Trophoblast cell (in vitro differentiated cells and primary cell): Measurements from ENCODE around the gene PTCHD1.
A peak's percentile ranks its signal among the peaks of the same experiment; 100 is the strongest.

Source experiments
- DNase-seq, 2 donors: peaks; one replicate each; pipeline ENCODE4 v3.0.0-alpha.2; 2016
- H2AFZ ChIP-seq: 2 replicates; pipeline ENCODE4 v1.6.1; 2013; ENCODE audit warnings: low read length, moderate library complexity, mild to moderate bottlenecking; ENCODE audit not compliant: insufficient read depth, poor library complexity
- H2AK5ac ChIP-seq: 2 replicates; pipeline ENCODE4 v1.6.1; 2013; ENCODE audit warnings: mild to moderate bottlenecking, low read length
- H2BK120ac ChIP-seq: 2 replicates; pipeline ENCODE4 v1.6.1; 2013; ENCODE audit warnings: low read length, mild to moderate bottlenecking, moderate library complexity; ENCODE audit not compliant: insufficient read depth, poor library complexity
- H2BK12ac ChIP-seq: 2 replicates; pipeline ENCODE4 v1.6.1; 2013; ENCODE audit warnings: mild to moderate bottlenecking, low read length, moderate library complexity
- H2BK5ac ChIP-seq: 2 replicates; pipeline ENCODE4 v1.6.1; 2013; ENCODE audit warnings: low read length, low read depth, moderate library complexity, mild to moderate bottlenecking; ENCODE audit not compliant: poor library complexity
- H3K14ac ChIP-seq: 2 replicates; pipeline ENCODE4 v1.6.1; 2013; ENCODE audit warnings: mild to moderate bottlenecking, low read length
- H3K18ac ChIP-seq: 2 replicates; pipeline ENCODE4 v1.6.1; 2013; ENCODE audit warnings: mild to moderate bottlenecking, low read length
- H3K23ac ChIP-seq: 2 replicates; pipeline ENCODE4 v1.6.1; 2013; ENCODE audit warnings: low read length
- H3K27ac ChIP-seq: 2 replicates; pipeline ENCODE4 v1.5.1; 2013; ENCODE audit warnings: low read depth, mild to moderate bottlenecking, inconsistent platforms, low read length, moderate library complexity
- H3K27me3 ChIP-seq: 2 replicates; pipeline ENCODE4 v1.6.1; 2013; ENCODE audit warnings: inconsistent platforms, mild to moderate bottlenecking, low read length, moderate library complexity; ENCODE audit not compliant: insufficient read depth
- H3K36me3 ChIP-seq, 2 experiments: 1 replicate in 1 of 2; 2 replicates in 1 of 2; pipeline ENCODE4 v1.6.1; 2013; ENCODE audit warnings: low read length in 2 of 2, mild to moderate bottlenecking in 2 of 2, moderate library complexity in 1 of 2; ENCODE audit not compliant: insufficient read depth in 2 of 2, control insufficient read depth in 1 of 2
- H3K4ac ChIP-seq: 2 replicates; pipeline ENCODE4 v1.6.1; 2013; ENCODE audit warnings: low read depth, mild to moderate bottlenecking, low read length, moderate library complexity
- H3K4me1 ChIP-seq, 2 experiments: 1 replicate in 1 of 2; 2 replicates in 1 of 2; pipeline ENCODE4 v1.6.1; 2013; ENCODE audit warnings: low read length in 2 of 2, mild to moderate bottlenecking in 2 of 2, moderate library complexity in 1 of 2; ENCODE audit not compliant: insufficient read depth in 2 of 2, control insufficient read depth in 1 of 2
- H3K4me2 ChIP-seq: 2 replicates; pipeline ENCODE4 v1.6.1; 2013; ENCODE audit warnings: inconsistent platforms, mild to moderate bottlenecking, low read length, moderate library complexity
- H3K4me3 ChIP-seq: 2 replicates; pipeline ENCODE4 v1.5.1; 2013; ENCODE audit warnings: mild to moderate bottlenecking, low read depth, low read length, inconsistent platforms
- H3K79me1 ChIP-seq: one replicate; pipeline ENCODE4 v1.6.1; 2013; ENCODE audit warnings: low read length
- H3K79me2 ChIP-seq: 2 replicates; pipeline ENCODE4 v1.6.1; 2013; ENCODE audit warnings: low read length, mild to moderate bottlenecking; ENCODE audit not compliant: control insufficient read depth, insufficient read depth, poor library complexity
- H3K9ac ChIP-seq: 2 replicates; pipeline ENCODE4 v1.6.1; 2013; ENCODE audit warnings: mild to moderate bottlenecking, low read length
- H3K9me3 ChIP-seq: 2 replicates; pipeline ENCODE4 v1.6.1; 2013; ENCODE audit warnings: low read depth, mild to moderate bottlenecking, control low read depth, inconsistent platforms, low read length; ENCODE audit not compliant: insufficient read depth
- H4K12ac ChIP-seq: 2 replicates; pipeline ENCODE4 v1.6.1; 2013; ENCODE audit warnings: low read depth, mild to moderate bottlenecking, low read length, moderate library complexity
- H4K8ac ChIP-seq: 2 replicates; pipeline ENCODE4 v1.6.1; 2013; ENCODE audit warnings: low read depth, mild to moderate bottlenecking, low read length, moderate library complexity
- H4K91ac ChIP-seq: one replicate; pipeline ENCODE4 v1.6.1; 2013; ENCODE audit warnings: low read depth, mild to moderate bottlenecking, low read length, moderate library complexity
- WGBS: extraction: QIAGEN DNeasy Blood & Tissue Kit; methylation state at CpG from one replicate; pipeline ENCODE4 v1.1.7; 2013; ENCODE audit warnings: missing lambda C conversion rate; ENCODE audit not compliant: insufficient read length, insufficient coverage; ENCODE audit errors: extremely low coverage; 5-methylcytosine and 5-hydroxymethylcytosine counted together

Gene PTCHD1

DNA sequence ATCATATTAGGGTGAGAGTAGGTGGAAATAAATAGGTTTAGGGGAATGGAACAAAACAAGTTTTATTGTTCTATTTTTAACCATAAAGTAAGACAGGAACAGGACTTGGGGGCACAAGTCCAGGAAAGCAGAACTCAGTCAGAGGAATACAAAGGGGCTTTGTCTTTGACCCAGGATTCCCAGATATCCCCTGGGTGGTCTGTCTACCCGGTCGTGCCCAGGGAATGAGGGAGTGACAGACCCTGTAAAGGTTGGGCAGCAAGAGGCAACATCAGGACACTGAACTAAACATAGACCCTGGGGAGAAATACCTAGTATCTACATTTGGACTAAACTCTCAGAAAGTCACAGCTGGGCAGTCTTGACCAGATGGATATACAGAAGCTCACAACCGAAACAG is 50.6 kb downstream of the PTCHD1 start:
- Histone ChIP-seq H3K9me3 (no peaks in the 10 kb centered on the region), H2BK120ac (no peak overlapping the region), H3K14ac (no peak overlapping the region), H2AK5ac (no peak overlapping the region), H3K4me1 (no peaks in the 10 kb centered on the region), H3K27me3 (no peaks in the 10 kb centered on the region), H3K9ac (no peak overlapping the region), H3K4ac (no peak overlapping the region), H2BK5ac (no peak overlapping the region), H3K23ac (no peak overlapping the region), H4K8ac (no peak overlapping the region), H3K79me1 (no peaks in the 10 kb centered on the region), H3K79me2 (no peaks in the 10 kb centered on the region), H3K4me3 (no peak overlapping the region), H3K18ac (no peak overlapping the region), H4K91ac (no peak overlapping the region), H4K12ac (no peak overlapping the region), H2BK12ac (no peak overlapping the region), H3K36me3 (no peaks in the 10 kb centered on the region), H2AFZ (no peak overlapping the region), H3K4me2 (no peak overlapping the region), H3K27ac (no peak overlapping the region)
- no peak for DNase-seq
- WGBS = no CpG with 5 or more reads among the region's 3 CpGs

DNA sequence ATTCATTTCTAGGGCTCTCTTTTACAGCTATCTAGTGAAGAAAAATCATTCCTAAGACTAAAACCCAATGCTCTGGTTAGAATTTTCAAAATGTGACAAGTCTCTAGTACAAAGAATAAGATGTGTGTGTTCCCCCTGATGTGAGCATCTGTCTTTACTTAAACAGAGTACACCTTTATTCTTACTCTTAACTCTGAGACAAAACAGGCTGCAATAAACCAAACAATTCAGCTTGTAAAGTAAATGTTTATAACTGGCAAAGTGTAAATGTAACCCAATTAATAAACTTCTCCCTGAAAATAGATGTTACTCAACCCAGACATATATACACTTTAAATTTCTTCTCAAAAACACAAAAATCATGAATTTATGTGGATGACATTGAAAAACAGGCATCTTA is 51.6 kb downstream of the PTCHD1 start:
- Histone ChIP-seq H2BK12ac (no peak overlapping the region), H3K79me1 (no peaks in the 10 kb centered on the region)

GRCh38 chrX:23386726-23387125 is 52.1 kb downstream of the PTCHD1 start:
- Histone ChIP-seq H3K14ac (no peak overlapping the region), H3K36me3 (no peaks in the 10 kb centered on the region), H3K79me2 (no peaks in the 10 kb centered on the region), H3K27ac (no peak overlapping the region), H2BK5ac (no peak overlapping the region), H3K23ac (no peak overlapping the region), H4K91ac (no peak overlapping the region), H3K4ac (no peak overlapping the region), H2BK120ac (no peak overlapping the region), H2BK12ac (no peak overlapping the region), H3K18ac (no peak overlapping the region), H3K4me2 (no peak overlapping the region), H2AK5ac (no peak overlapping the region), H3K9ac (no peak overlapping the region), H3K4me3 (no peak overlapping the region), H3K79me1 (no peaks in the 10 kb centered on the region), H3K9me3 (no peaks in the 10 kb centered on the region), H4K12ac (no peak overlapping the region), H4K8ac (no peak overlapping the region), H2AFZ (no peak overlapping the region), H3K4me1 (no peaks in the 10 kb centered on the region), H3K27me3 (no peaks in the 10 kb centered on the region)
- no CpG with 5 or more reads among the region's 5 CpGs for WGBS
- no peak for DNase-seq

More for the DNA sequence above, 51.6 kb downstream of the PTCHD1 start:
- Histone ChIP-seq H3K4ac (no peak overlapping the region), H3K23ac (no peak overlapping the region), H3K14ac (no peak overlapping the region), H3K4me3 (no peak overlapping the region), H4K12ac (no peak overlapping the region), H3K27me3 (no peaks in the 10 kb centered on the region), H3K9ac (no peak overlapping the region), H3K4me1 (no peaks in the 10 kb centered on the region), H3K36me3 (no peaks in the 10 kb centered on the region), H2AK5ac (no peak overlapping the region), H4K91ac (no peak overlapping the region), H3K27ac (no peak overlapping the region), H4K8ac (no peak overlapping the region), H3K79me2 (no peaks in the 10 kb centered on the region), H2BK120ac (no peak overlapping the region), H2BK5ac (no peak overlapping the region), H3K4me2 (no peak overlapping the region), H2AFZ (no peak overlapping the region), H3K18ac (no peak overlapping the region), H3K9me3 (no peaks in the 10 kb centered on the region)
- DNase-seq = no peak

DNA sequence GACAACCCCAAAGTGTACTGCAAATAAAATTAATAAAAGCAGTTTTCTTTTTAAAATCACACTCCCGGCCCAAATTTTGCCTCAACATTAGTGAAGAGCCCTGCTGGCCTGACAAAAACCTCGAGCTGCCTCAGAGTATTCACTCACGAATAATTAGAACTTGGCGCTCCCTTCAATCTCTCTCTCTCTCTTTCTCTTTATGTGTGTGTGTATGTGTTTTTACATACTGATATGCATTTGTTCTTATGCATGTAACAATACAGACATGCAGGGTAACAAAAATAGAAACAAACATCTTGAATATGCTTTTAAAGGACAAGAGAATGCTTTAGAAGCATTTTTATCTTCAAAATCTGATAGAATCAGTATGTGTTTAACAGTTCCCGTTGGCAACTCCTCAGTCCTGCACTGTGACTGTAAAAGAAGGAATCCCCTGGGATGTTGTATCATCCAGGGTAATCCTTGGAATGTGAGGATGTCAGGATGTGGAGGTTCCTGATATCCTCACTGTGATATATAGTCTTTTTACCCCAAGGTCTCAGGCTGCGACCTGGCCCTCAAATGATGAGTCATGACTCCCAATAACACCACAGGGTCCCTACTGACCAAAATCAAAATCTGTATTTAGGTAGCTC is 53.0 kb downstream of the PTCHD1 start:
- Histone ChIP-seq H3K9me3 (no peaks in the 10 kb centered on the region), H3K4me2 (no peak overlapping the region), H2BK5ac (no peak overlapping the region), H3K23ac (no peak overlapping the region), H3K27me3 (no peaks in the 10 kb centered on the region), H3K27ac (no peak overlapping the region), H2AK5ac (no peak overlapping the region), H3K9ac (no peak overlapping the region), H3K79me2 (no peaks in the 10 kb centered on the region), H3K4ac (no peak overlapping the region), H4K12ac (no peak overlapping the region), H2BK120ac (no peak overlapping the region), H3K4me1 (no peaks in the 10 kb centered on the region), H3K36me3 (no peaks in the 10 kb centered on the region), H3K79me1 (no peaks in the 10 kb centered on the region), H3K14ac (no peak overlapping the region), H4K8ac (no peak overlapping the region), H2AFZ (no peak overlapping the region), H3K4me3 (no peak overlapping the region), H3K18ac (no peak overlapping the region), H2BK12ac (no peak overlapping the region), H4K91ac (no peak overlapping the region)
- DNase-seq = peak; percentile 26 to 61
- no CpG with 5 or more reads among the region's 6 CpGs for WGBS
